ENCODE measurements around the gene HOXA5. TPM values are rescaled to one million over a fixed set of nuclear protein-coding genes. Genes with fewer than 3 reads are reported as not detected.

The HOXA5 gene
- total RNA-seq, 1 donor: 10.8 TPM

DNA sequence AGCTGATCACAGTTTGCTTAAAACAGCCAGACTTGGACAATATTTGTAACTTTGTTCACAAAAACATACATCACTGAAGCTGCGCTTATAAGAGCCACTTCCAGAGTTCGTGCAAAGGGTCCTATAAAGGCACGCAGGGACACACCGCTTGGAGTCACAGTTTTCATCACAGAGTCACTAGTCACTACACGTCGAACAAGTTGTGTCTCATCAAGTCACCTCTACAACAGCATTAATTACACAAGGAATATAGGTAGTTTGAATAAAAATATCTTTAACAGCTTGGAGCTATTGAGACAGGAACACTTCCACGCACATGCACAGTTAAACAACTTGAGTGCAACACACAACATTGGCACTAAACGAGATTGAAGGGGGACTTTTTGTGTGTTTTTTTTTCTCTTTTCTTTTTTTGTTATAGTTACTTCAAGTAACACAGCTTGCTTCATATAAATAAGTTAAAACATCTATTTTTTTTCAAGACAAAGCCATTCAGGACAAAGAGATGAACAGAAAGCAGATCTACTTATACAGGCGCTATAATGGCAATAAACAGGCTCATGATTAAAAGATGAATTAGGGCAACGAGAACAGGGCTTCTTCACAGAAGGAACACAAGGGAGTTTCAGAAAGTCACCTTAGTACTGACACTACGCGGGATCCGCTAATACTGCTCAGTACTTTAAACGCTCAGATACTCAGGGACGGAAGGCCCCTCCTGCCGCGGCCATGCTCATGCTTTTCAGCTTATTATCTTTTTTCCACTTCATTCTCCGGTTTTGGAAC is 2.2 kb downstream of the HOXA5 start:
- peak overlapping the region; percentile 60 for H3K4me3 ChIP-seq (ENCODE audit: low read depth, low read length)
- TF ChIP-seq CTCF (IDR thresholded peaks at IDR 0.05; ENCODE audit: insufficient read depth, low read depth, low read length): no peak
- DNase-seq (ENCODE audit: low read depth): no peak

DNA sequence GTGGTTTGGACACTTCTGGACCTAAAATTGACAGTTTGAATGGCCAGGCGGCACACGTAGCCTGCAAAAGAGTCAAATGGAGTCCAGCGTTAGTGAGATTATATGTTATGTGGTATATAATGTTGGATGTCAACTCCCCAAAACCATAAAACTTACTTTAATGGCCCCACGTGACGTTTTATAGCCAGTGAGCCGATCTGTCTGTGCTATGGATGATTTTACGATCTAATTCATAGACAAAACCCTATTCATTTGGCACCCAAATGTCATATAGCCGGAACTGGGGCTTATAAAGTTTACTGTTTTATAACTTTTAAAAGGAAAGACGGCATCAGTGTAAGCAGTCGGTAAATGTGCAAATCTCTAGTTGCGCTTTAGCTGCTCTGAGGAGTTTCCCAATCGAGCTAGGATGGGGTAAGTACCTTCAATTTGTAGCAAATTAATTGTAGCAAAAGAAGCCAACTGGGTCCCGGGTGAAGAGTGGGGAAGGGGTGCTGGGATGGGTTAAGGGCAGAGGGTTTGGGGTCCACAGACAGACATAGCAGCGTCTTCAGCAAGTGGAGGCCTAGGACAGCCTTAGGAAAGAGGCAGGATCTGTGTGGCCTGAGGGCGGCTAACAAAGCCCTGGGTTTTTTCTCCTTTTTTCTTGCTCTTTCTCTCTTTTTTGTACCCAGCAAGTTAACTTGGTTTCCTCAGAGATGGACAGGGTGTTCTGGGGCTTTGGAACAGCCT is 3.2 kb downstream of the HOXA5 start:
- DNase-seq (ENCODE audit: low read depth): peak; percentile 48
- TF ChIP-seq CTCF (IDR thresholded peaks at IDR 0.05; ENCODE audit: insufficient read depth, low read depth, low read length): no peak
- H3K4me3 ChIP-seq (ENCODE audit: low read depth, low read length): no peak overlapping the region

- peak overlapping the region; percentile 13 for H3K4me3 ChIP-seq (ENCODE audit: low read depth, low read length)
- DNase-seq (ENCODE audit: low read depth): no peak
- no peak for TF ChIP-seq CTCF (IDR thresholded peaks at IDR 0.05; ENCODE audit: insufficient read depth, low read depth, low read length)
These were observed 4.0 kb downstream of the HOXA5 start for GRCh38 chr7:27139334-27140125.

GRCh38 chr7:27138985-27139333 is 4.5 kb downstream of the HOXA5 start:
- no peak for DNase-seq (ENCODE audit: low read depth)
- TF ChIP-seq CTCF (IDR thresholded peaks at IDR 0.05; ENCODE audit: insufficient read depth, low read depth, low read length): no peak
- no peak overlapping the region for H3K4me3 ChIP-seq (ENCODE audit: low read depth, low read length)

DNA sequence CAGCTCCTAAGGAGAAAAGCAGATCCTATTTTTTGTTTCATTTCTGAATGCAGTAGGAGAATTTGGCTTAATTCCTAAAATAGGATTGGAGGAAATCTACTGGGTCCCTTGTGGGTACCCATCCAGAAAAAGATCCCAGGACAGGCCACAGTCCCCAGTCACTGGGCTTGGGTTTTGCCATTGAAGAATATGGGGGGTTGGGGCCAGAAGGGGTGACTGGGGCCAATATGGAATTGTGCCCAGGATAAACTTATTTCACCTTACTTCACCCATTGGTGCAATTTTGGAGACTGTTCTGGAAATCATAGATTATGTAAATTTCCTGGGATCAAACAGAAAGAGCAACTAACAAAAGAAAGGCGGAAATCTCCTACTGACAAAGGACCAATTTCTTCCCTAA is 5.0 kb downstream of the HOXA5 start:
- TF ChIP-seq CTCF (IDR thresholded peaks at IDR 0.05; ENCODE audit: insufficient read depth, low read depth, low read length): no peak
- H3K4me3 ChIP-seq (ENCODE audit: low read depth, low read length): no peak overlapping the region
- no peak for DNase-seq (ENCODE audit: low read depth)

- DNase-seq (ENCODE audit: low read depth): no peak
- H3K4me3 ChIP-seq (ENCODE audit: low read depth, low read length): no peak overlapping the region
- no peak for TF ChIP-seq CTCF (IDR thresholded peaks at IDR 0.05; ENCODE audit: insufficient read depth, low read depth, low read length)
These were observed 5.7 kb downstream of the HOXA5 start for GRCh38 chr7:27137640-27138315.

Data from fibroblast of villous mesenchyme (primary cell).